ENCODE results near the gene ALLC. TPM values are rescaled to one million over a fixed set of nuclear protein-coding genes. Genes with fewer than 3 reads are reported as not detected.

Gene ALLC
- total RNA-seq, 1 donor from 2014 or later = not detected

GRCh38 chr2:3662239-3662638 is 4.2 kb downstream of the ALLC start:
- H3K36me3 Mint-ChIP-seq (ENCODE audit: low read depth) = no peaks in the 10 kb centered on the region
- intact Hi-C loops (cut with micrococcal nuclease) = no loop called here
- peaks cover 2% of the 10 kb centered on the region for H3K4me1 Mint-ChIP-seq
- no peak for DNase-seq
- no peaks in the 10 kb centered on the region for H3K27me3 Mint-ChIP-seq
- no peak overlapping the region for H3K4me3 Mint-ChIP-seq
- no peak overlapping the region for H3K27ac Mint-ChIP-seq
- H3K9me3 Mint-ChIP-seq = no peaks in the 10 kb centered on the region

- H3K4me3 Mint-ChIP-seq = no peak overlapping the region
- no peaks in the 10 kb centered on the region for H3K36me3 Mint-ChIP-seq (ENCODE audit: low read depth)
- H3K9me3 Mint-ChIP-seq = no peaks in the 10 kb centered on the region
- DNase-seq = no peak
- intact Hi-C loops (cut with micrococcal nuclease) = no loop called here
- H3K27me3 Mint-ChIP-seq = no peaks in the 10 kb centered on the region
- no peak overlapping the region for H3K27ac Mint-ChIP-seq
- H3K4me1 Mint-ChIP-seq = peaks cover 2% of the 10 kb centered on the region
These were observed 6.1 kb downstream of the ALLC start for GRCh38 chr2:3664118-3664517.

GRCh38 chr2:3664925-3665324 is 6.9 kb downstream of the ALLC start:
- Mint-ChIP-seq H3K4me1 (peaks cover 2% of the 10 kb centered on the region), H3K27me3 (no peaks in the 10 kb centered on the region), H3K4me3 (no peak overlapping the region), H3K9me3 (no peaks in the 10 kb centered on the region), H3K36me3 (ENCODE audit: low read depth) (no peaks in the 10 kb centered on the region), H3K27ac (no peak overlapping the region)
- intact Hi-C loops (cut with micrococcal nuclease) = no loop called here
- no peak for DNase-seq

- intact Hi-C loops (cut with micrococcal nuclease) = no loop called here
- Mint-ChIP-seq H3K4me1 (no peaks in the 10 kb centered on the region), H3K27ac (no peak overlapping the region), H3K9me3 (no peaks in the 10 kb centered on the region), H3K36me3 (ENCODE audit: low read depth) (no peaks in the 10 kb centered on the region), H3K27me3 (no peaks in the 10 kb centered on the region), H3K4me3 (no peak overlapping the region)
- DNase-seq = no peak
These were observed 8.0 kb downstream of the ALLC start for GRCh38 chr2:3665886-3666612.

- Mint-ChIP-seq H3K4me3 (no peak overlapping the region), H3K27me3 (no peaks in the 10 kb centered on the region), H3K9me3 (no peaks in the 10 kb centered on the region), H3K36me3 (ENCODE audit: low read depth) (no peaks in the 10 kb centered on the region), H3K4me1 (no peaks in the 10 kb centered on the region), H3K27ac (no peak overlapping the region)
- intact Hi-C loops (cut with micrococcal nuclease) = no loop called here
- no peak for DNase-seq
These were observed 8.6 kb downstream of the ALLC start for GRCh38 chr2:3666613-3666975.

GRCh38 chr2:3667151-3667631 is 9.2 kb downstream of the ALLC start:
- H3K4me1 Mint-ChIP-seq = no peaks in the 10 kb centered on the region
- no peak overlapping the region for H3K4me3 Mint-ChIP-seq
- H3K27me3 Mint-ChIP-seq = no peaks in the 10 kb centered on the region
- intact Hi-C loops (cut with micrococcal nuclease) = no loop called here
- H3K27ac Mint-ChIP-seq = no peak overlapping the region
- H3K9me3 Mint-ChIP-seq = no peaks in the 10 kb centered on the region
- no peaks in the 10 kb centered on the region for H3K36me3 Mint-ChIP-seq (ENCODE audit: low read depth)
- no peak for DNase-seq

GRCh38 chr2:3669656-3670055 is 11.7 kb downstream of the ALLC start:
- no peak for DNase-seq
- Mint-ChIP-seq H3K36me3 (ENCODE audit: low read depth) (no peaks in the 10 kb centered on the region), H3K27ac (no peak overlapping the region), H3K27me3 (no peaks in the 10 kb centered on the region), H3K4me1 (no peaks in the 10 kb centered on the region), H3K4me3 (no peak overlapping the region), H3K9me3 (no peaks in the 10 kb centered on the region)
- intact Hi-C loops (cut with micrococcal nuclease) = no loop called here

DNA sequence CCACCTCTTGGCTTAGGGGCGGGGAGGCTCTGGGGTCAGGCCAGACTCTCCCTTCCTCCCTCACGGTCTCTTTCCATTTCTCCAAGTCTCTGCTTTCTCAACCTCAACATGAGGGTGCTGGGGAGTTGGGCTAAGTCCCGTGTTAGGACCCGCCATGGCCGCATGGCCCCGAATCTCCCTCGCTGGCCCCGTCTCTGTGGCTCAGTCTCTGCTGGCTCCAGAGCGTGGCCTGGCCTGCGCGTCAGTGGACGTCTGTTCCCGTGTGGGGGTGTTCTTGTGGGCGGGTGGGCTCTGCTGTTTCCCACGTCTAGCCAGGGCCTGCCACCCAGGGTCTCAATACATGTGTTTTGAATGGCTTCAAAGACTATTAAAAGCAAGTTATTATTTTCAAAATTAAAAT is 12.4 kb downstream of the ALLC start:
- Mint-ChIP-seq H3K27me3 (no peaks in the 10 kb centered on the region), H3K9me3 (no peaks in the 10 kb centered on the region), H3K36me3 (ENCODE audit: low read depth) (no peaks in the 10 kb centered on the region), H3K27ac (no peak overlapping the region), H3K4me3 (no peak overlapping the region), H3K4me1 (no peaks in the 10 kb centered on the region)
- no peak for DNase-seq
- intact Hi-C loops (cut with micrococcal nuclease) = no loop called here

DNA sequence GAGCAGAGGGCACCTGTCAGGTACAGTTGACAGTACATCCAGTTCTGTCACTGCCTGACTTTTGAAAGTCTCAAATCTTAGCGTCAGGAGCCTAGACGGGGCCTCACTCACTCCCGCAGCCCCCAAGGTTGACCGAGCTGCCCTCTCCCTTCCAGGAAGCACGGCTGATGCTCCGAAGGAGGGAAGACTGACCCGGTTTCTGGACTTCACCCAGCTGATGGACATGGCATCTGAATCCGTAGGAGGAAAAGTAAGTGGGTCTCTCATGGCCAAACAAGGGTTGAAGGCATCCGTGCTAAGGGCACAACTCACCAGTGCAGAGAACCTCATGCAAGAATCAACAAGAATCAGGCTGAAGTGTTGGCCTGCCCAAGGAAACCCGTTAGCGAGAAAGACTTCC is 12.9 kb downstream of the ALLC start:
- DNase-seq = no peak
- Mint-ChIP-seq H3K36me3 (ENCODE audit: low read depth) (no peaks in the 10 kb centered on the region), H3K4me1 (no peaks in the 10 kb centered on the region), H3K4me3 (no peak overlapping the region), H3K27ac (no peak overlapping the region), H3K9me3 (no peaks in the 10 kb centered on the region), H3K27me3 (no peaks in the 10 kb centered on the region)
- intact Hi-C loops (cut with micrococcal nuclease) = no loop called here

- Mint-ChIP-seq H3K27me3 (no peaks in the 10 kb centered on the region), H3K9me3 (no peaks in the 10 kb centered on the region), H3K27ac (no peak overlapping the region), H3K4me1 (no peaks in the 10 kb centered on the region), H3K4me3 (no peak overlapping the region), H3K36me3 (ENCODE audit: low read depth) (no peaks in the 10 kb centered on the region)
- DNase-seq = no peak
- intact Hi-C loops (cut with micrococcal nuclease) = no loop called here
These were observed 15.1 kb downstream of the ALLC start for GRCh38 chr2:3672861-3673678.

DNA sequence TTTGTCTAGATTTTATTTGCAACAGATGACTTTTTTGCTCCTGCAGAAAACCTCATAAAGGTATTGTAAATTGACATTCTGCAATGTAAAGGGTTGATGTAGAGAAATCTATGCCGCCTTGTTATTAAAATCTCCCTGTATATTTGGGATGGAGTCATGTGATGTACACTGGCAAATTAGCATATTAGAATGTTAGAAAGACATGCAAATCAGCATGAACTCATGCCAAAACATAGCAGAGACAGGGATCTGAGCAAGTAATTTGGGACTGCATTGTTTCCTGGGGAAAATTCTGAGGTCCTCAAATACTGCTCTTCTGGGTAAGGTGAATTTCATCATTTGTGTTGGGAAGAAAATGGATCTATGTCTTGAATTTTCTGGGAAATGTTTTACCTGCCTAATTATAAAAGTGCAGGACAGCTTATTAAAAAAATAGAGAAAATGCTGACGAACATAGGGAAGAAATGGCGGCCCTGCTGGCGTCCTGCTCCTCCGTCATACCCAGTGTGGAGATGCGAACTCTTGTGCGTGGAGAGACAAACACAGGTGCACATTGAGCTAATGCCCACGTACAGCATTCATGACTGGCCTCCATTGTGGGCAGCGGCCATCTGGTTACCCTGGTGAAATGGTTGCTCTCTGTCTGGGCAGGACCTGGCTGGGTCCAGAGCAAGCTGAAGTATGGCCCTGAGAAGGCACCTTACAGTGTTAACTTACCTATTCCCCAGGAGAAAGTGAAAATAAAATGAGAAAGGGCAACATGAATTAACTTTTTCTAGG is 16.3 kb downstream of the ALLC start:
- Mint-ChIP-seq H3K4me1 (no peaks in the 10 kb centered on the region), H3K27ac (no peak overlapping the region), H3K27me3 (no peaks in the 10 kb centered on the region), H3K4me3 (no peak overlapping the region), H3K36me3 (ENCODE audit: low read depth) (no peaks in the 10 kb centered on the region), H3K9me3 (no peaks in the 10 kb centered on the region)
- DNase-seq = no peak
- intact Hi-C loops (cut with micrococcal nuclease) = no loop called here

GRCh38 chr2:3675687-3676086 is 17.7 kb downstream of the ALLC start:
- H3K4me1 Mint-ChIP-seq = no peaks in the 10 kb centered on the region
- H3K27ac Mint-ChIP-seq = no peak overlapping the region
- intact Hi-C loops (cut with micrococcal nuclease) = no loop called here
- DNase-seq = no peak
- no peaks in the 10 kb centered on the region for H3K27me3 Mint-ChIP-seq
- H3K9me3 Mint-ChIP-seq = no peaks in the 10 kb centered on the region
- H3K4me3 Mint-ChIP-seq = no peak overlapping the region
- H3K36me3 Mint-ChIP-seq (ENCODE audit: low read depth) = no peaks in the 10 kb centered on the region

- DNase-seq = no peak
- Mint-ChIP-seq H3K4me3 (no peak overlapping the region), H3K4me1 (no peaks in the 10 kb centered on the region), H3K27me3 (no peaks in the 10 kb centered on the region), H3K9me3 (no peaks in the 10 kb centered on the region), H3K36me3 (ENCODE audit: low read depth) (no peaks in the 10 kb centered on the region), H3K27ac (no peak overlapping the region)
- intact Hi-C loops (cut with micrococcal nuclease) = no loop called here
These were observed 19.4 kb downstream of the ALLC start for GRCh38 chr2:3677436-3677835.

DNA sequence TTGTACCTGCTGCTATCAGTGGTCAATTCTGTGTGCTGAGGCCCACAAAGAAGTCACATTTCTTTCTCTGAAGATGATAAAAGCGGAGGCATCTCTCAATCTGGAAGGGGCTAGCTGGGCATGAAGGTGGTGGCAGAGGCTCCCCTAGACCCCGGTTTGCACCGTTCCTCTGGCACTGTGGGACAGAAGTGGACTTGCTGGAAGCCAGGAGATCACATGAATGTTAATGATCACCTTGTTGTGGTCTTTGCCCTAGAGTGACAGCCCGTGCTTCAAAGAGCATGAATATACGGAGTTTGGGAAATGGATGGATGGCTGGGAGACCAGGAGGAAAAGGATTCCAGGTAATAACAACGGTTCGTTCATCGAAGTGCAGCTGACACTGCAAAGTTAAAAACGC is 20.2 kb downstream of the ALLC start:
- no peaks in the 10 kb centered on the region for H3K27me3 Mint-ChIP-seq
- H3K4me1 Mint-ChIP-seq = no peaks in the 10 kb centered on the region
- no peaks in the 10 kb centered on the region for H3K9me3 Mint-ChIP-seq
- no peak overlapping the region for H3K27ac Mint-ChIP-seq
- intact Hi-C loops (cut with micrococcal nuclease) = no loop called here
- no peaks in the 10 kb centered on the region for H3K36me3 Mint-ChIP-seq (ENCODE audit: low read depth)
- no peak overlapping the region for H3K4me3 Mint-ChIP-seq
- DNase-seq = no peak
